ENCODE results near the gene FGD1.
"Not testable (repeated sequence)": the region's sequence is repeated elsewhere in the genome, so short reads cannot be mapped to it uniquely, and the experiment has no call there.

Gene FGD1

GRCh38 chrX:54495814-54496516 is at the start of gene FGD1:
Gene FGD1, minus strand, starts transcription at chrX:54496234. Its CDS starts 802 bp downstream, at chrX:54495432.
- Histone ChIP-seq H3K27ac (peak within 1 kb of the TSS; percentile 86), H3K27me3 (no peaks in the 10 kb centered on the region), H3K4me1 (peaks cover 0 to 35% (median 12%) of the 10 kb centered on the region in 4 donors), H3K4me3 (peak within 1 kb of the TSS; percentile 67 to 76), H3K9me3 (no peaks in the 10 kb centered on the region), H3K36me3 (no peaks in the 10 kb centered on the region)
- peak; percentile 58 to 86 for DNase-seq
- intact Hi-C loops (cut with DNase I; ENCODE audit: low total_unique reads), result no loop called here
- TF ChIP-seq, protein P1, sequence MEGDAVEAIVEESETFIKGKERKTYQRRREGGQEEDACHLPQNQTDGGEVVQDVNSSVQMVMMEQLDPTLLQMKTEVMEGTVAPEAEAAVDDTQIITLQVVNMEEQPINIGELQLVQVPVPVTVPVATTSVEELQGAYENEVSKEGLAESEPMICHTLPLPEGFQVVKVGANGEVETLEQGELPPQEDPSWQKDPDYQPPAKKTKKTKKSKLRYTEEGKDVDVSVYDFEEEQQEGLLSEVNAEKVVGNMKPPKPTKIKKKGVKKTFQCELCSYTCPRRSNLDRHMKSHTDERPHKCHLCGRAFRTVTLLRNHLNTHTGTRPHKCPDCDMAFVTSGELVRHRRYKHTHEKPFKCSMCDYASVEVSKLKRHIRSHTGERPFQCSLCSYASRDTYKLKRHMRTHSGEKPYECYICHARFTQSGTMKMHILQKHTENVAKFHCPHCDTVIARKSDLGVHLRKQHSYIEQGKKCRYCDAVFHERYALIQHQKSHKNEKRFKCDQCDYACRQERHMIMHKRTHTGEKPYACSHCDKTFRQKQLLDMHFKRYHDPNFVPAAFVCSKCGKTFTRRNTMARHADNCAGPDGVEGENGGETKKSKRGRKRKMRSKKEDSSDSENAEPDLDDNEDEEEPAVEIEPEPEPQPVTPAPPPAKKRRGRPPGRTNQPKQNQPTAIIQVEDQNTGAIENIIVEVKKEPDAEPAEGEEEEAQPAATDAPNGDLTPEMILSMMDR (IDR thresholded peaks at IDR 0.05), result no peak

- H3K9me3 ChIP-seq; H3K27ac ChIP-seq; H3K4me3 ChIP-seq; intact Hi-C loops (cut with DNase I; ENCODE audit: low total_unique reads); DNase-seq; H3K4me1 ChIP-seq; H3K27me3 ChIP-seq: not testable (repeated sequence)
- peaks cover 23 to 74% (median 62%) of the 10 kb centered on the region in 3 donors for H3K36me3 ChIP-seq
Measured at GRCh38 chrX:54542239-54542638, 46.2 kb upstream of the FGD1 start.

- Histone ChIP-seq H3K27me3 (no peaks in the 10 kb centered on the region), H3K36me3 (peaks cover 23 to 58% (median 50%) of the 10 kb centered on the region in 3 donors), H3K4me3 (no peak overlapping the region), H3K4me1 (no peaks in the 10 kb centered on the region), H3K9me3 (no peaks in the 10 kb centered on the region), H3K27ac (no peak overlapping the region)
- no peak for DNase-seq
- TF ChIP-seq, protein P1 (IDR thresholded peaks at IDR 0.05), result peak in 1 of 2 experiments; percentile 6
- intact Hi-C loops (cut with DNase I; ENCODE audit: low total_unique reads), result no loop called here
Measured at GRCh38 chrX:54540289-54540688, 44.3 kb upstream of the FGD1 start.

DNA sequence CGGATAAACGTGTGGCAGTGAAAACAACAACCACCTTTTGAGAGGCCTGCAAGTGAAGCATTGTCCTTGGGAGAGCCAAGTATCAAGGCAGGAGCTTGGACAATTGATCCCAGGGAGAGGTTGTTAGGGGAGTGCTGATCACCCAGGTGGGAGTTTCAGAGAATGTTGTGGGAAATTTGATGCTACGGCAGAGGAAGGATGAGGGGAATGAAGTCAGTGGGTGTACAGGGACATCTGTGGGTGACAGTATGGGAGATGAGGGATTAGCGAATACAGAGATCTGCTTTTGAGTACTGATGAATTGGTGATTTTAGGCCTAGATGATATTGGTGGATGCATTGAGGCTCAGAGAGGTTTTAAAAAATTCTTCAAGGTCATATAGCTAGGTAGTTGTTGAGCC is 38.2 kb upstream of the FGD1 start:
- intact Hi-C loops (cut with DNase I; ENCODE audit: low total_unique reads), result no loop called here

DNA sequence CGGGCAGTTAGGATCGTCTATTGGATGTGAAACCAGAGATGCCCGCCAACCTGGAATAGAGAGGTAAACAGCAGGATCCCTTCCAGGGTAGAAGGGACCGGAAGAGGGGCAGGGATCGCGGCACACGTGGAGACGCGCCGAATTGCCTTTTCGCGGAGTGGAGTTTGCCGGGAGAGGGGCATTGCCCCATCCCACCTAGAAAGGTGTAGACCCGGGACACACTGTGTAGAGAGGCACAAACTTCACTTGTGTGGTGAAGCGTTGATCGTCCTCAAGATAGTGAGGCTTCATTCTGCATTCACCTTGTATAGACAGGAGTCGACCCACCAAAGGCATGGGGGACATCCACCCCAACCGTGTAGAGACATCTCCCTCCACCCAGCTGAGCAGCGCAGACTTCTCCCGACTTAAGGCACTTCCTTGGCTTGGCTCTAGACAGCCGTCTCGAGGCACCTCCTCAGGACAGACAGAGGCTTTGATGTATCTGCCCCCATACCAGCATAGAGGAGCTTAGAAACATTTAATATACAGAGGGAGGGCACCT is 34.4 kb upstream of the FGD1 start:
- peak overlapping the region; percentile 67 to 74 for H3K4me3 ChIP-seq
- DNase-seq, result no peak
- no peaks in the 10 kb centered on the region for H3K9me3 ChIP-seq
- TF ChIP-seq, protein P1 (IDR thresholded peaks at IDR 0.05), result no peak
- peak overlapping the region; percentile 71 to 78 for H3K27ac ChIP-seq
- intact Hi-C loops (cut with DNase I; ENCODE audit: low total_unique reads), result no loop called here
- H3K27me3 ChIP-seq, result no peaks in the 10 kb centered on the region
- no peaks in the 10 kb centered on the region for H3K36me3 ChIP-seq
- peaks cover 0 to 26% (median 13%) of the 10 kb centered on the region in 4 donors for H3K4me1 ChIP-seq

More for the DNA sequence above, 38.2 kb upstream of the FGD1 start:
- Histone ChIP-seq H3K4me3 (no peak overlapping the region), H3K4me1 (peaks cover 0 to 26% (median 13%) of the 10 kb centered on the region in 4 donors), H3K36me3 (peaks cover under 1 to 8% (median 3%) of the 10 kb centered on the region in 3 donors), H3K27me3 (no peaks in the 10 kb centered on the region), H3K9me3 (no peaks in the 10 kb centered on the region), H3K27ac (no peak overlapping the region)
- TF ChIP-seq, protein P1 (IDR thresholded peaks at IDR 0.05), result no peak
- no peak for DNase-seq

All from tibial artery (tissue), 4 donors.